SU-DHL-6 (cell line): Measurements from ENCODE around the gene SEMA3D.

Experiments
- CTCF ChIP-seq: fragments of 200-600 bp; sonication (generic); IDR thresholded peaks from one replicate; pipeline ENCODE4 v1.5.1; 2017; ENCODE audit warnings: antibody characterized with exemption, mild to moderate bottlenecking, low read length, moderate library complexity; ENCODE audit not compliant: insufficient read depth, poor library complexity, severe bottlenecking
- EZH2phosphoT487 ChIP-seq: fragments of 200-600 bp; sonication (generic), shearing (Covaris generic); conservative IDR thresholded peaks from 2 replicates; pipeline ENCODE4 v1.6.1; 2018; ENCODE audit warnings: mild to moderate bottlenecking, antibody characterized with exemption, low read length, moderate library complexity, mixed read lengths

DNA sequence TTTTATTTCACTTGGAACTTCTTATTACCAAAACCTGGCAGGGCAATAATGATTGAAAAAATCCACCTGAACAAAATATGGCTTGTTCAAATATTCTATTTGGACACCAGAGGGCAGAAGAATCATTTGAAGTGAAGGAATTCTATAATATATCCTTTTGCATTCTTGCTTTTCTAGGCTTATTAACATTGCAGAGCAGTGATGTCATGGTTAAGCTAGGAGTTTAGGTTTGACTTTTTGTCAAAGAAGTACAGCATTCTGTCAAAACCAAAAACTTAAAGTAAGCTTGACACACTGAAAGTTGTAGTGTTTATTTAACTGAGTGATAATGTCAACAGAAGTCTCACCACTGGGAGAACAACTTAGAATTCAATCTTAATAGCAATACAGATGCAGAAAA lies 156.0 kb downstream of the SEMA3D start:
- TF ChIP-seq CTCF (peak; percentile 53), EZH2phosphoT487 (no peak)
